HCEC 1CT (cell line): ENCODE results near the gene PPP3R2.
"Not testable (repeated sequence)": the region's sequence is repeated elsewhere in the genome, so short reads cannot be mapped to it uniquely, and the experiment has no call there.

Experiments
- DNase-seq: peaks from one replicate; pipeline ENCODE4 v3.0.0-alpha.2; 2017

Gene PPP3R2

GRCh38 chr9:101587332-101588043 lies 7.3 kb downstream of the PPP3R2 start:
- DNase-seq, result peak; percentile 55

GRCh38 chr9:101586651-101587050 lies 8.1 kb downstream of the PPP3R2 start:
- no peak for DNase-seq

- DNase-seq, result no peak
Measured at GRCh38 chr9:101585740-101586139, 9.0 kb downstream of the PPP3R2 start.

- DNase-seq, result peak; percentile 96
Measured at GRCh38 chr9:101582553-101582952, 12.2 kb downstream of the PPP3R2 start.

- no peak for DNase-seq
Measured at GRCh38 chr9:101579711-101580545, 14.8 kb downstream of the PPP3R2 start.

- no peak for DNase-seq
Measured at GRCh38 chr9:101578378-101578777, 16.4 kb downstream of the PPP3R2 start.

GRCh38 chr9:101574731-101575333 lies 19.9 kb downstream of the PPP3R2 start:
- no peak for DNase-seq

- no peak for DNase-seq
Measured at GRCh38 chr9:101572316-101572715, 22.5 kb downstream of the PPP3R2 start.

GRCh38 chr9:101571114-101571513 lies 23.7 kb downstream of the PPP3R2 start:
- DNase-seq, result no peak

GRCh38 chr9:101569741-101570501 lies 24.8 kb downstream of the PPP3R2 start:
- DNase-seq, result no peak

GRCh38 chr9:101567725-101568350 lies 26.9 kb downstream of the PPP3R2 start:
- DNase-seq, result no peak

- peak; percentile 54 for DNase-seq
Measured at GRCh38 chr9:101566904-101567724, 27.7 kb downstream of the PPP3R2 start.

- DNase-seq, result no peak
Measured at GRCh38 chr9:101564252-101564651, 30.5 kb downstream of the PPP3R2 start.

- no peak for DNase-seq
Measured at GRCh38 chr9:101562966-101563365, 31.8 kb downstream of the PPP3R2 start.

GRCh38 chr9:101561740-101562139 lies 33.0 kb downstream of the PPP3R2 start:
- DNase-seq, result no peak

- not testable (repeated sequence) for DNase-seq
Measured at GRCh38 chr9:101549472-101550098, 45.2 kb downstream of the PPP3R2 start.

- DNase-seq, result no peak
Measured at GRCh38 chr9:101543098-101543735, 51.6 kb downstream of the PPP3R2 start.
